ENCODE measurements around the gene EIF4G1. TPM values are rescaled to one million over a fixed set of nuclear protein-coding genes. Genes with fewer than 3 reads are reported as not detected.

EIF4G1 gene
- total and polyA plus RNA-seq, 2 experiments from 2014 or later: 204 to 254 TPM

DNA sequence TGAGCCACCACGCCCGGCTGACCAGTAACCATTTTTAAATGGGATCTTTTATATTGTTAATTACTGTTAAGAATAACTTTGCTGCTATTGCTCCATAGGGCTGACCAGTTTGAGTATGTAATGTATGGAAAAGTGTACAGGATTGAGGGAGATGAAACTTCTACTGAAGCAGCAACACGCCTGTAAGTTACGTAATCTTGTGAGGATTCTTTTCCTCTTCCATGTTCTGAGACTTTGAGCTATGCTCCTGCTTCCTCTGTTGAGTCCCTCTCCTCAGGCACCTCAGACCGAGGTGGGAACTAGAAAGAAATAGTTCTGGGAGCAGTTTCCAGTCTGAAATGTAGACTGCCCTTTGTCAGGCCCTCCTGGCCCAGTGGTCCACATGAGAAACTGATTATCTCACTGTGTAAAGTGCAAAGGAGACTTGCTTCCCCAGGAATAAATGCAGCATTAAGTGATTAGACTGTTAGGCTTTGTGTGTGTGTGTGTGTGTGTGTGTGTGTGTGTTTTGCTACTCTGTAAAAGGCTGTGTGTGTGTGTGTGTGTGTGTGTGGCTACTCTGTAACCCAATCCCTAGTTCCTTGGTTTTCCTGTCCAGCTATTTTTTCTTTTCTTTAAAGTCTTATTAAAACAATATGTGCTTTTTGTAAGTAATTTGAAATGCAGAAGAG, 52.3 kb downstream of the EIF4G1 start:
- Histone ChIP-seq H3K9me3 (ENCODE audit: low read depth) (no peaks in the 10 kb centered on the region), H3K9me2 (replicated peaks; ENCODE audit: insufficient read depth) (no peaks in the 10 kb centered on the region), H3K4me3 (no peak overlapping the region), H4K20me1 (ENCODE audit: insufficient read depth, poor library complexity, severe bottlenecking) (no peaks in the 10 kb centered on the region), H3K4me1 (ENCODE audit: insufficient read depth) (peaks cover 15% of the 10 kb centered on the region), H3K27me3 (no peaks in the 10 kb centered on the region), H3K79me2 (peaks cover 20% of the 10 kb centered on the region), H2AFZ (no peak overlapping the region), H3K4me2 (peak overlapping the region; percentile 43), H3K36me3 (replicated peaks; ENCODE audit: insufficient read depth, low read depth) (peaks cover 4% of the 10 kb centered on the region), H3K27ac (peak overlapping the region; percentile 86)
- TF ChIP-seq EZH2 (IDR thresholded peaks at IDR 0.05; ENCODE audit: borderline replicate concordance) (no peak), EZH2phosphoT487 (IDR thresholded peaks at IDR 0.05; ENCODE audit: low read depth, severe bottlenecking, unreplicated experiment) (no peak)
- TF ChIP-seq, protein P1, sequence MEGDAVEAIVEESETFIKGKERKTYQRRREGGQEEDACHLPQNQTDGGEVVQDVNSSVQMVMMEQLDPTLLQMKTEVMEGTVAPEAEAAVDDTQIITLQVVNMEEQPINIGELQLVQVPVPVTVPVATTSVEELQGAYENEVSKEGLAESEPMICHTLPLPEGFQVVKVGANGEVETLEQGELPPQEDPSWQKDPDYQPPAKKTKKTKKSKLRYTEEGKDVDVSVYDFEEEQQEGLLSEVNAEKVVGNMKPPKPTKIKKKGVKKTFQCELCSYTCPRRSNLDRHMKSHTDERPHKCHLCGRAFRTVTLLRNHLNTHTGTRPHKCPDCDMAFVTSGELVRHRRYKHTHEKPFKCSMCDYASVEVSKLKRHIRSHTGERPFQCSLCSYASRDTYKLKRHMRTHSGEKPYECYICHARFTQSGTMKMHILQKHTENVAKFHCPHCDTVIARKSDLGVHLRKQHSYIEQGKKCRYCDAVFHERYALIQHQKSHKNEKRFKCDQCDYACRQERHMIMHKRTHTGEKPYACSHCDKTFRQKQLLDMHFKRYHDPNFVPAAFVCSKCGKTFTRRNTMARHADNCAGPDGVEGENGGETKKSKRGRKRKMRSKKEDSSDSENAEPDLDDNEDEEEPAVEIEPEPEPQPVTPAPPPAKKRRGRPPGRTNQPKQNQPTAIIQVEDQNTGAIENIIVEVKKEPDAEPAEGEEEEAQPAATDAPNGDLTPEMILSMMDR (IDR thresholded peaks at IDR 0.05; ENCODE audit: poor library complexity): no peak
- WGBS (ENCODE audit: low lambda C conversion rate, missing lambda C conversion rate): 64% methylated on average over 5 of the region's 5 CpGs
- peak; percentile 65 for DNase-seq (ENCODE audit: low spot score)

DNA sequence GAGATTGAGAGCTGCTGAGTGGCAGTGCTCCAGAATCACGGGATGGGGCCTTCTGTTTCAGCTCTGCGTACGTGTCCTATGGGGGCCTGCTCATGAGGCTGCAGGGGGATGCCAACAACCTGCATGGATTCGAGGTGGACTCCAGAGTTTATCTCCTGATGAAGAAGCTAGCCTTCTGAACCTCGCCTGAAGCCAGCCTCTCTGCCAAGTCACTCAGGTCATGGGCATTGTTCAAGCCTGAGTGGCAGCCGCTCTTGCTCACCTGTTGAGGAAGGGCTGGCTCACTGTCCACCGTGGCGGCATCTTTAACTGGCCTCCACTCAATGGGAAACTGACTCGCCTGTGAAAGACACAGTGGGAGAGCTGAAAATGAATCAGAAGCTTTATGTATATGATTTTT, 53.7 kb downstream of the EIF4G1 start:
- no peak for DNase-seq (ENCODE audit: low spot score)
- Histone ChIP-seq H3K27me3 (no peaks in the 10 kb centered on the region), H3K4me1 (ENCODE audit: insufficient read depth) (peaks cover 19% of the 10 kb centered on the region), H3K9me3 (ENCODE audit: low read depth) (no peaks in the 10 kb centered on the region), H3K9me2 (replicated peaks; ENCODE audit: insufficient read depth) (no peaks in the 10 kb centered on the region), H3K36me3 (replicated peaks; ENCODE audit: insufficient read depth, low read depth) (peaks cover 4% of the 10 kb centered on the region), H3K4me2 (no peak overlapping the region), H2AFZ (no peak overlapping the region), H3K79me2 (peaks cover 20% of the 10 kb centered on the region), H3K27ac (peak overlapping the region; percentile 6), H3K4me3 (no peak overlapping the region), H4K20me1 (ENCODE audit: insufficient read depth, poor library complexity, severe bottlenecking) (no peaks in the 10 kb centered on the region)
- TF ChIP-seq EZH2phosphoT487 (IDR thresholded peaks at IDR 0.05; ENCODE audit: low read depth, severe bottlenecking, unreplicated experiment): no peak
- TF ChIP-seq EZH2 (IDR thresholded peaks at IDR 0.05; ENCODE audit: borderline replicate concordance): no peak
- 94% methylated on average over 9 of the region's 9 CpGs for WGBS (ENCODE audit: low lambda C conversion rate, missing lambda C conversion rate)

DNA sequence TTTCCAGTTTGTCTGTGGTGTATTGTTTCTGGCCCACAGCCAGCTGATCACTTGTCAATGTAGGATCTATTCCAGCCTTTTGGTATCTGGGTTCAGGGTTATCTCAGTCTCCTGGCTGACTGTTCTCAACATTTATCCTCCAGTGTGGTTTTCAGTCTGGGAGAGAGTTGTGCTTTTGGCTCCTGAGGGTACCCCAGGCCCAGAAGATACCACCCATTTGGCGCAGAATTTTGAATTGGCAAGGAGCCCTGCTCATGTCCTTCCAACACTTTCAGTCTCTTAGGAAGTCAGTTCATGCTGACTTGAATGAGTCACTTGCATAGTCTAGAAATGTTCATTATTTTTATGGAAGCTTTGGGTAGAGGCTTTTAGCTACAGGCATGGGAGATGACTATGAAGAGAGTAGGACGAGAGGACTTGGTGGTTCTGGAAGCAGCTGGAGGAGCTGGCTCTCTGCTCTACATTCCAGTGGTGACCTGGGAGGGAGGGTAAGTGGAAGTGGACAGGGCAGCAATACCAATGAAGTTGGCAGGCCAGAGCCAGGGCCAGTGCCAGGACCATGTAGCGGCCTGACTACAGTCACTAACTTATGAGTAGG, 54.3 kb downstream of the EIF4G1 start:
- Histone ChIP-seq H3K79me2 (peaks cover 18% of the 10 kb centered on the region), H4K20me1 (ENCODE audit: insufficient read depth, poor library complexity, severe bottlenecking) (no peaks in the 10 kb centered on the region), H3K4me1 (ENCODE audit: insufficient read depth) (peaks cover 19% of the 10 kb centered on the region)

More for the DNA sequence above, 54.3 kb downstream of the EIF4G1 start:
- 97% methylated on average over 3 of the region's 3 CpGs for WGBS (ENCODE audit: low lambda C conversion rate, missing lambda C conversion rate)
- Histone ChIP-seq H3K9me3 (ENCODE audit: low read depth) (no peaks in the 10 kb centered on the region), H2AFZ (no peak overlapping the region), H3K27me3 (no peaks in the 10 kb centered on the region), H3K36me3 (replicated peaks; ENCODE audit: insufficient read depth, low read depth) (peaks cover 4% of the 10 kb centered on the region), H3K4me2 (no peak overlapping the region), H3K9me2 (replicated peaks; ENCODE audit: insufficient read depth) (no peaks in the 10 kb centered on the region), H3K27ac (no peak overlapping the region), H3K4me3 (no peak overlapping the region)
- DNase-seq (ENCODE audit: low spot score): no peak
- TF ChIP-seq, protein P1 (IDR thresholded peaks at IDR 0.05; ENCODE audit: poor library complexity): no peak
- TF ChIP-seq EZH2phosphoT487 (IDR thresholded peaks at IDR 0.05; ENCODE audit: low read depth, severe bottlenecking, unreplicated experiment): no peak

Measured in hepatocyte (in vitro differentiated cells).